ENCODE measurements around the gene MEGF11. TPM values are rescaled to one million over a fixed set of nuclear protein-coding genes. Genes with fewer than 3 reads are reported as not detected.
A peak's percentile ranks its signal among the peaks of the same experiment; 100 is the strongest.

MEGF11 gene
- total RNA-seq, 1 experiment from 2014 or later = 2.3 TPM

DNA sequence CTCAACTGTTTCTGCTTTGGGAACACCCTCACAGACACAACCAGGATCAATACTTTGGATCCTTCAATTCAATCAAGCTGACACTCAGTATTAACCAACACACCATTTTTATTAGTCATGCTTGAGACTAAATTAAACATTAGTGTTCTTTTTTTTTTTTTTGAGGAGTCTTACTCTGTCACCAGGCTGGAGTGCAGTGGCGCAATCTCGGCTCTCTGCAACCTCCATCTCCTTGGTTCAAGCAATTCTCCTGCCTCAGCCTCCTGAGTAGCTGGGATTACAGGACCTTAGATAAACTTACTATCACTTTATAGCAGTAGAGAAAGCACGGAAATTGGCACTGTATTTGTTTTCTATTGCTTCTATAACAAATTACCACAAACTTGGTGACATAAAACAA is 386.3 kb downstream of the MEGF11 start:
- no peak overlapping the region for H3K4me2 ChIP-seq (ENCODE audit: low read length)
- TF ChIP-seq, protein P1, sequence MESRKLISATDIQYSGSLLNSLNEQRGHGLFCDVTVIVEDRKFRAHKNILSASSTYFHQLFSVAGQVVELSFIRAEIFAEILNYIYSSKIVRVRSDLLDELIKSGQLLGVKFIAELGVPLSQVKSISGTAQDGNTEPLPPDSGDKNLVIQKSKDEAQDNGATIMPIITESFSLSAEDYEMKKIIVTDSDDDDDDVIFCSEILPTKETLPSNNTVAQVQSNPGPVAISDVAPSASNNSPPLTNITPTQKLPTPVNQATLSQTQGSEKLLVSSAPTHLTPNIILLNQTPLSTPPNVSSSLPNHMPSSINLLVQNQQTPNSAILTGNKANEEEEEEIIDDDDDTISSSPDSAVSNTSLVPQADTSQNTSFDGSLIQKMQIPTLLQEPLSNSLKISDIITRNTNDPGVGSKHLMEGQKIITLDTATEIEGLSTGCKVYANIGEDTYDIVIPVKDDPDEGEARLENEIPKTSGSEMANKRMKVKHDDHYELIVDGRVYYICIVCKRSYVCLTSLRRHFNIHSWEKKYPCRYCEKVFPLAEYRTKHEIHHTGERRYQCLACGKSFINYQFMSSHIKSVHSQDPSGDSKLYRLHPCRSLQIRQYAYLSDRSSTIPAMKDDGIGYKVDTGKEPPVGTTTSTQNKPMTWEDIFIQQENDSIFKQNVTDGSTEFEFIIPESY (IDR thresholded peaks at IDR 0.05; ENCODE audit: extremely low read depth, insufficient replicate concordance, low read length) = no peak
- no peak overlapping the region for H3K4me3 ChIP-seq (replicated peaks in 1 of 2; ENCODE audit: low read depth in 1 of 2, low read length in 2 of 2)
- H3K27me3 ChIP-seq (ENCODE audit: insufficient read depth, low read length) = no peaks in the 10 kb centered on the region
- H3K9me2 ChIP-seq (ENCODE audit: insufficient read depth) = no peaks in the 10 kb centered on the region
- no peak overlapping the region for H2AFZ ChIP-seq (ENCODE audit: low read depth, low read length, poor library complexity, severe bottlenecking)
- no peak for DNase-seq (ENCODE audit: low read depth, low spot score)
- H3K27ac ChIP-seq (ENCODE audit: low read depth, low read length) = no peak overlapping the region
- ChIA-PET CTCF (interaction anchor here (4.1 kb wide), 1 partner anchor 10 kb away, joined by 31 read pairs; no protein-coding TSS in a partner anchor), POLR2A (no interaction called here), RAD21 (ENCODE audit: low non-redundant PET in 1 of 2, low total read pairs in 2 of 2, uncharacterized antibody in 2 of 2, unreplicated experiment in 2 of 2) (no interaction called here)
- no peak overlapping the region for H3K9ac ChIP-seq (ENCODE audit: low read length)
- no peaks in the 10 kb centered on the region for H3K36me3 ChIP-seq (ENCODE audit: control insufficient read depth in 1 of 2, insufficient read depth in 2 of 2, low read length in 2 of 2)
- no peaks in the 10 kb centered on the region; the same call in 1 of the 2 replicates for H4K20me1 ChIP-seq (ENCODE audit: insufficient read depth)
- intact Hi-C loops (cut with micrococcal nuclease) = no loop called here
- no peaks in the 10 kb centered on the region for H3K9me3 ChIP-seq (ENCODE audit: control insufficient read depth in 1 of 2, insufficient read depth in 1 of 2, low read depth in 1 of 2, low read length in 2 of 2)
- H3K79me2 ChIP-seq (ENCODE audit: insufficient read depth, low read length) = peaks cover 29% of the 10 kb centered on the region
- BruUV-seq (replicated peaks) = no TSS peak
- no peak for ATAC-seq
- peaks cover 11 to 33% of the 10 kb centered on the region in 2 experiments for H3K4me1 ChIP-seq (ENCODE audit: control insufficient read depth in 1 of 2, insufficient read depth in 2 of 2, low read length in 2 of 2)

DNA sequence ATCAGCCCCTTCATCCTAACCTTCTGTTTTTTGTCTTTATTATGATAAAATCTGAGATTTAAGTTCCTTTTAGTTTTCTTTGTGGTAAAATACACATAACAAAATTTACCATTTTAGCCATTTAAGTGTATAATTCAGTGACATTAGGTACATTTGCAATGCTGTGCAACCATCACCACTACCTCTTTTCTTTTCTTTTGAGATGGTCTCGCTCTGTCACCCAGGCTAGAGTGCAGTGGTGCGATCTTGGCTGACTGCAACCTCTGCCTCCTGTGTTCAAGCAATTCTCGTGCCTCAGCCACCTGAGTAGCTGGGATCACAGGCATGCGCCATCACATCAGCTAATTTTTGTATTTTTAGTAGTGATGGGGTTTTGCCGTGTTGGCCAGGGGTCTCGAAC is 390.4 kb downstream of the MEGF11 start:
- intact Hi-C loops (cut with micrococcal nuclease) = no loop called here
- Histone ChIP-seq H2AFZ (ENCODE audit: low read depth, low read length, poor library complexity, severe bottlenecking) (peak overlapping the region; percentile 42), H3K9me3 (ENCODE audit: control insufficient read depth in 1 of 2, insufficient read depth in 1 of 2, low read depth in 1 of 2, low read length in 2 of 2) (no peaks in the 10 kb centered on the region), H3K79me2 (ENCODE audit: insufficient read depth, low read length) (no peaks in the 10 kb centered on the region), H3K9ac (ENCODE audit: low read length) (no peak overlapping the region), H3K36me3 (ENCODE audit: control insufficient read depth in 1 of 2, insufficient read depth in 2 of 2, low read length in 2 of 2) (no peaks in the 10 kb centered on the region), H3K27ac (ENCODE audit: low read depth, low read length) (0 out of 2 replicates have a peak overlapping the region, but pooled peaks have one; percentile 3), H3K4me2 (ENCODE audit: low read length) (peak overlapping the region; percentile 19), H3K27me3 (ENCODE audit: insufficient read depth, low read length) (no peaks in the 10 kb centered on the region), H3K9me2 (ENCODE audit: insufficient read depth) (no peaks in the 10 kb centered on the region), H3K4me1 (ENCODE audit: control insufficient read depth in 1 of 2, insufficient read depth in 2 of 2, low read length in 2 of 2) (peaks cover 0 to 11% of the 10 kb centered on the region in 2 experiments; a peak in 3 of 4 replicates), H3K4me3 (replicated peaks in 1 of 2; ENCODE audit: low read depth in 1 of 2, low read length in 2 of 2) (no peak overlapping the region), H4K20me1 (ENCODE audit: insufficient read depth) (no peaks in the 10 kb centered on the region)
- TF ChIP-seq EZH2phosphoT487 (IDR thresholded peaks at IDR 0.05; ENCODE audit: borderline replicate concordance) (no peak), EGR1 (IDR thresholded peaks at IDR 0.05; ENCODE audit: low read depth) (no peak), EZH2 (IDR thresholded peaks at IDR 0.05) (no peak), ELF1 (IDR thresholded peaks at IDR 0.05; ENCODE audit: borderline replicate concordance, low read depth) (no peak), YY1 (IDR thresholded peaks at IDR 0.05; ENCODE audit: extremely low read depth, insufficient replicate concordance, low read depth, low read length) (no peak), POLR2AphosphoS5 (IDR thresholded peaks at IDR 0.05; ENCODE audit: low read depth, low read length) (no peak), RAD21 (IDR thresholded peaks at IDR 0.05; ENCODE audit: low read depth) (no peak), JUND (IDR thresholded peaks at IDR 0.05) (no peak), FOSL1 (IDR thresholded peaks at IDR 0.05; ENCODE audit: low read depth) (no peak), SIN3A (IDR thresholded peaks at IDR 0.05; ENCODE audit: low read depth) (no peak)
- ChIA-PET POLR2A (interaction anchor here (0.8 to 1.2 kb wide), 4 partner anchors 13 to 558 kb away, joined by 3 to 6 read pairs (median 3); partner anchors contain the start of gene RNU5B-1), CTCF (interaction anchor here (0.5 to 1.9 kb wide), 12 partner anchors 9 to 39 kb away, joined by 3 to 18 read pairs (median 4); no protein-coding TSS in a partner anchor), RAD21 (ENCODE audit: low non-redundant PET in 1 of 2, low total read pairs in 2 of 2, uncharacterized antibody in 2 of 2, unreplicated experiment in 2 of 2) (no interaction called here)
- DNase-seq (ENCODE audit: low read depth, low spot score) (no peak), ATAC-seq (no peak)
- BruUV-seq (replicated peaks) = no TSS peak
